ENCODE results near the gene TIAM1. TPM values are rescaled to one million over a fixed set of nuclear protein-coding genes. Genes with fewer than 3 reads are reported as not detected.

TIAM1 gene
- total RNA-seq, 4 donors from 2014 or later = 85.1 to 114 (median 99.6) TPM

DNA sequence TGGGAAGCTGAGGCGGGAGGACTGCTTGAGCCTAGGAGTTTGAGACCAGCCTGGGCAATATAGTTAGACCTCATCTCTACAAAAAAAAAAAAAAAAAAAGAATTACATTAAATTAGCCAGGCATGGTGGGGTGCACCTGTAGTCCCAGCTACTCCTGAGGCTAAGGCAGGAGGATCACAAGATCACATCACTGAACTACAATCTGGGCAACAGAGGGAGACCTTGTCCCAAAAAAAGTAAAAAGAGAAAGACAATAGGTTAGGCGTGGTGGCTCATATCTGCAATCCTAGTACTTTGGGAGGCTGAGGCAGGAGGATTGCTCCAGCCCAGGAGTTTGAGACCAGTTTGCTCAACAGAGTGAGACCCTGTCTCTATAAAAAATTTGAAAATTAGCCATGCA is 130.3 kb downstream of the TIAM1 start:
- no peak for DNase-seq (ENCODE audit: low spot score in 2 of 2)

DNA sequence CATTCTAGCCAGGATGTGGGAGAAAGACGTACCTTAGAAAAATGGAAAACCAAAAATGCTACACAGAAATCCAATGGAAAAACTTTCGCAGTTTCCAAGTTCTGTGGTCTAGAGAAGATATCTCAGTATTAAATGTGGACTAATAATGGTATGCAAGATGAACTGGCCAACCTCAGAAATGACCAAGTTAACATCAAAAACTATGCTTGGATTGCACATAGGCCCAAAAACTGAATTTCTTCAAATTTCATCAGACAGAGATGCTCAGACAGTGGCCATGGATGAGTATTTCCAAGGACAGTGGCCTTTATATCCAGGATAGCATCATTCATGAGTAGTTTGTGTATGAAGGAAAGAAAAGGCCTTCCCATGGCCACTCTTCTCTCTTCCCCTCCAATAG is 132.2 kb downstream of the TIAM1 start:
- 97 to 98% methylated on average over 2 of the region's 2 CpGs for WGBS, 2 donors
- intact Hi-C loops (cut with DNase I; ENCODE audit: low total_unique reads) = no loop called here
- TF ChIP-seq POLR2A (IDR thresholded peaks at IDR 0.05) = no peak
- TF ChIP-seq, protein P1, sequence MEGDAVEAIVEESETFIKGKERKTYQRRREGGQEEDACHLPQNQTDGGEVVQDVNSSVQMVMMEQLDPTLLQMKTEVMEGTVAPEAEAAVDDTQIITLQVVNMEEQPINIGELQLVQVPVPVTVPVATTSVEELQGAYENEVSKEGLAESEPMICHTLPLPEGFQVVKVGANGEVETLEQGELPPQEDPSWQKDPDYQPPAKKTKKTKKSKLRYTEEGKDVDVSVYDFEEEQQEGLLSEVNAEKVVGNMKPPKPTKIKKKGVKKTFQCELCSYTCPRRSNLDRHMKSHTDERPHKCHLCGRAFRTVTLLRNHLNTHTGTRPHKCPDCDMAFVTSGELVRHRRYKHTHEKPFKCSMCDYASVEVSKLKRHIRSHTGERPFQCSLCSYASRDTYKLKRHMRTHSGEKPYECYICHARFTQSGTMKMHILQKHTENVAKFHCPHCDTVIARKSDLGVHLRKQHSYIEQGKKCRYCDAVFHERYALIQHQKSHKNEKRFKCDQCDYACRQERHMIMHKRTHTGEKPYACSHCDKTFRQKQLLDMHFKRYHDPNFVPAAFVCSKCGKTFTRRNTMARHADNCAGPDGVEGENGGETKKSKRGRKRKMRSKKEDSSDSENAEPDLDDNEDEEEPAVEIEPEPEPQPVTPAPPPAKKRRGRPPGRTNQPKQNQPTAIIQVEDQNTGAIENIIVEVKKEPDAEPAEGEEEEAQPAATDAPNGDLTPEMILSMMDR (IDR thresholded peaks at IDR 0.05) = no peak
- no peak for DNase-seq (ENCODE audit: low spot score in 2 of 2)
- no peak overlapping the region for H3K4me3 ChIP-seq (ENCODE audit: low read depth, poor library complexity, severe bottlenecking)

More for the DNA sequence above, 130.3 kb downstream of the TIAM1 start:
- intact Hi-C loops (cut with DNase I; ENCODE audit: low total_unique reads) = no loop called here
- WGBS, 2 donors = 92 to 95% methylated on average over 2 of the region's 2 CpGs
- TF ChIP-seq, protein P1 (IDR thresholded peaks at IDR 0.05) = no peak
- no peak for TF ChIP-seq POLR2A (IDR thresholded peaks at IDR 0.05)
- no peak overlapping the region for H3K4me3 ChIP-seq (ENCODE audit: low read depth, poor library complexity, severe bottlenecking)

DNA sequence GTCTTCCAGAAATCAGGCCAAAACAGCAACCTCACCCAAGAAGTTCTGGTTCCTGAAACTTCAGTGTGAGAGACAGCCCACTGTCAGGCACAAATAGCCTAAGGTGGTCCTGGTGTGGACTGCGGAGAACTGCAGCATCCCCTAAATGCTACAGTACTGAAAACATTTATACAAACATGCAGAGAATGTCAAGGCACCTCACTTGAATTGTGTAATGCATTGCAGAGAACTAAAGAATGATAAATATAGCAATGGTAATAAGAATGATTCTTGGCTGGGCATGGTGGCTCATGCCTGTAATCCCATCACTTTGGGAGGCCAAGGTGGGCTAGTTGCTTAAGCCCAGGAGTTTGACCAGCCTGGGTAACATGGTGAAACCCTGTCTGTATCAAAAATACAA is 138.6 kb downstream of the TIAM1 start:
- no peak overlapping the region for H3K4me3 ChIP-seq (ENCODE audit: low read depth, poor library complexity, severe bottlenecking)
- intact Hi-C loops (cut with DNase I; ENCODE audit: low total_unique reads) = no loop called here
- no peak for DNase-seq (ENCODE audit: low spot score in 2 of 2)
- TF ChIP-seq, protein P1 (IDR thresholded peaks at IDR 0.05) = no peak
- no peak for TF ChIP-seq POLR2A (IDR thresholded peaks at IDR 0.05)
- WGBS, 2 donors = 92 to 100% methylated on average over 1 of the region's 1 CpG

DNA sequence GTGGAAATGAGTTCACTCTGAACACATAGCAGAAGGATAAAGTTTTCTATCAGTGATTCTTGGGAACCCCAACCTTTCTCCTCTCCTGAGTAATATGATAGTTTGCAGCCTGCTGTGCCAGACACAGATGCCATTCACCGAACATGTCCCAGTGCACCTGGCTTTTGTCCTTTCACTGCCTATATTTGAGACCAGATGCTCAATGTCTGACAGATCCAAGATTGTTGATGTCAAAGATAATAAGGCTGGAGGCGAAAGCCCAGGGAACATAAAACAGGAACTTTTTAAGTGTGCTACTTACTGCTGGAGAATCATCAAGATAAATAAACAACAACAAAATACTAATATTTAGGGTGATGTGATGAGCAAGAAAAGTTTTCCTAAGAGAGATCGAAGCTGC is 139.3 kb downstream of the TIAM1 start:
- no peak overlapping the region for H3K4me3 ChIP-seq (ENCODE audit: low read depth, poor library complexity, severe bottlenecking)
- WGBS, 2 donors = 90 to 92% methylated on average over 3 of the region's 3 CpGs
- TF ChIP-seq, protein P1 (IDR thresholded peaks at IDR 0.05) = no peak
- no peak for TF ChIP-seq POLR2A (IDR thresholded peaks at IDR 0.05)
- no peak for DNase-seq (ENCODE audit: low spot score in 2 of 2)
- intact Hi-C loops (cut with DNase I; ENCODE audit: low total_unique reads) = no loop called here

DNA sequence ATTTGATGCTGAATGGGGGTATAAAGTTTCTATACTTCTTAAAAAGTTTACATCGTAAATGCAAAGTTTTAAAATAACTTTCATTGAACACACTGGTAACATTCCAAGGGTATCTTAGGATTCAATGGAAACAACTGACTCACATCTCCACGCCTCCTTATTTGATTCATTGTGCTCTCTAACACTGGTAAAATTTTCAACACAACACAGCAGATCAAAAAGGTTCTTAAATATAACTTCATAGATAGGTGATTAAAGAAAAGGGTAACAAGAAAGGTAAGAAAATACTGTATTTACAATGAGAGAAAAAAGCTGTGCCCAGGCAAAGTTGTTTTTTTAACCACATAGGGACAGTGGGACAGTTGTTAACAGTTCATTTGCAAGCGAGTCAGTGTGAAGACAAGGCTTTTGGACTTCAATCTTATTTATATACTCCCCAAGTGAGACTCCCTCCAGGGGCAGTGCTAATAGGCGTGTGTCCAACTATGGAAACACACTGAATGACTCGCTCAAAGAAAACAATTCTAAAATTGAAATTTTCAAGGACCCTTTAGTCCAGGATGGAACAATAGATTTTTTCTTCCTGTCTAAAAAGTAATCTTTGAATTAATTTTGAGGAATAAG is 140.5 kb downstream of the TIAM1 start:
- TF ChIP-seq, protein P1 (IDR thresholded peaks at IDR 0.05) = no peak
- no peak for TF ChIP-seq POLR2A (IDR thresholded peaks at IDR 0.05)
- 71 to 82% methylated on average over 5 of the region's 5 CpGs for WGBS, 2 donors
- intact Hi-C loops (cut with DNase I; ENCODE audit: low total_unique reads) = no loop called here
- no peak overlapping the region for H3K4me3 ChIP-seq (ENCODE audit: low read depth, poor library complexity, severe bottlenecking)
- no peak for DNase-seq (ENCODE audit: low spot score in 2 of 2)

DNA sequence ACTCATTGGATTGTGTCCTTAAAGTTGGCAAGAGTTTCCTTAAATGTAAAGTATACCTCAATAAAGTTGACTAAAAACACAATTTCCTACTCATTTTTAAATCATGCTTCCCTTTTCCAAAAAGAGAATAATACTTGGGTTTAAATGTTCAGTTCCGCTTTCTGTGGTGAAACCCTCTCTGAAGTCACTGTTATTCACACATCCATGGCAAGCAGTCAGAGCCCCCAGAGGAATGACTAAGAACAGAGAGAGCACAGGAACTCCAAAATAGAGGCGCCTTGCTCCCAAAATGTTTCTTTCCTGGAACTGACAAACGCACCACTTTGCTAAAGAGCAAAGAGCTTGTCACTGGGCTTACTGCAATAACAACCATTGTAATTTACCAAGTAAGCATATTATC is 142.5 kb downstream of the TIAM1 start:
- TF ChIP-seq POLR2A (IDR thresholded peaks at IDR 0.05) = no peak
- TF ChIP-seq, protein P1 (IDR thresholded peaks at IDR 0.05) = no peak
- peak in 1 of 2 donors; percentile 66 for DNase-seq (ENCODE audit: low spot score in 2 of 2)
- no peak overlapping the region for H3K4me3 ChIP-seq (ENCODE audit: low read depth, poor library complexity, severe bottlenecking)
- WGBS, 2 donors = 45 to 59% methylated on average over 3 of the region's 3 CpGs
- intact Hi-C loops (cut with DNase I; ENCODE audit: low total_unique reads) = no loop called here

Measured in lower leg skin (tissue), 4 donors.